ENCODE data around the gene COL23A1.

GRCh38 chr5:178357121-178357521 is 233.1 kb downstream of the COL23A1 start:
- no peak for TF ChIP-seq CTCF (conservative IDR thresholded peaks at IDR 0.05; ENCODE audit: low read depth in 2 of 2)
- no peak for TF ChIP-seq EZH2 (IDR thresholded peaks at IDR 0.05; ENCODE audit: low read depth, unreplicated experiment)
- TF ChIP-seq REST (IDR thresholded peaks at IDR 0.05; ENCODE audit: unreplicated experiment): no peak

Measured in GM23338 (cell line).